K562 (cell line): ENCODE results near the gene RPL29. TPM values are rescaled to one million over a fixed set of nuclear protein-coding genes. Genes with fewer than 3 reads are reported as not detected.

Experiments used
- ATAC-seq: fragments of 200-7000 bp; cut with Tn5 transposase; 3 replicates; pipeline ENCODE4 v1.9.1; 2020; ENCODE audit warnings: moderate library complexity
- BruUV-seq: library from RNA; stranded (reverse); fragments of 400-500 nt; replicated peaks from 2 replicates; lab custom pipeline; 2021; lab: Mats Ljungman, UMichigan
- CTCF ChIA-PET: fragments of 300-600 bp; formaldehyde crosslinking; extraction: SDS; loops from one replicate; lab custom pipeline; 2021; ENCODE audit warnings: low intra/inter-chr PET ratio; lab: Yijun Ruan, JAX
- POLR2A ChIA-PET: fragments of 300-600, 350-650 bp; sonication (Branson Sonifier 250); formaldehyde crosslinking; extraction: SDS; loops from one replicate; lab custom pipeline; 2021; ENCODE audit warnings: antibody characterized with exemption, inconsistent platforms; lab: Yijun Ruan, JAX
- DNase-seq, 4 experiments: peaks; one replicate each; pipeline versions ENCODE4 v3.0.0 to v3.0.0-alpha.2; 2011 to 2018; ENCODE audit warnings: low spot score in 3 of 4, mixed read lengths in 3 of 4; ENCODE audit errors: extremely low read depth in 1 of 4
- FAIRE-seq: peaks from 2 replicates; lab custom pipeline; 2011; peaks lifted over from hg19 to GRCh38; lab: Jason Lieb, UNC
- H2AFZ ChIP-seq: 2 replicates; pipeline ENCODE4 v1.6.0; 2011; ENCODE audit warnings: low read depth, low read length, control low read depth, inconsistent platforms
- H3K27ac ChIP-seq: fragments of 200-600 bp; 3 replicates; pipeline ENCODE4 v1.8.0; 2011; ENCODE audit warnings: low read depth, mild to moderate bottlenecking, control low read depth, inconsistent platforms, low read length, moderate library complexity, mixed read lengths; ENCODE audit errors: extremely low read depth
- H3K27me3 ChIP-seq, 2 experiments: fragments of 300-600 bp in 1 of 2; 2 replicates in 1 of 2; 3 replicates in 1 of 2; pipeline versions ENCODE4 v1.6.0 to v1.8.0; 2011; ENCODE audit warnings: inconsistent platforms in 2 of 2, low read length in 2 of 2, mild to moderate bottlenecking in 1 of 2, mixed read lengths in 1 of 2, moderate library complexity in 1 of 2; ENCODE audit not compliant: control insufficient read depth in 2 of 2, insufficient read depth in 2 of 2
- H3K36me3 ChIP-seq: fragments of 300-600 bp; 3 replicates; pipeline ENCODE4 v1.8.0; 2011; ENCODE audit warnings: mild to moderate bottlenecking, low read length, inconsistent platforms; ENCODE audit not compliant: control insufficient read depth, insufficient read depth
- H3K4me1 ChIP-seq, 2 experiments: fragments of 200-600 bp in 1 of 2; replicated peaks in 1 of 2; 2 replicates in 1 of 2; 3 replicates in 1 of 2; pipeline versions ENCODE4 v1.5.1 to v1.8.0; 2011; ENCODE audit warnings: inconsistent platforms in 2 of 2, low read length in 2 of 2, mild to moderate bottlenecking in 1 of 2, mixed read lengths in 1 of 2, moderate library complexity in 1 of 2; ENCODE audit not compliant: control insufficient read depth in 2 of 2, insufficient read depth in 2 of 2
- H3K4me2 ChIP-seq: 2 replicates; pipeline ENCODE4 v1.6.1; 2011; ENCODE audit warnings: low read length, control low read depth, inconsistent platforms, mixed read lengths; ENCODE audit not compliant: insufficient read depth
- H3K4me3 ChIP-seq: fragments of 200-600 bp; sonication (generic), shearing (Covaris generic); 2 replicates; pipeline ENCODE4 v1.5.1; 2016; ENCODE audit warnings: control low read depth, inconsistent platforms
- H3K79me2 ChIP-seq: fragments of 200-600 bp; 3 replicates; pipeline ENCODE4 v1.8.0; 2011; ENCODE audit warnings: low read length, inconsistent platforms; ENCODE audit not compliant: control insufficient read depth, insufficient read depth
- H3K9ac ChIP-seq, 2 experiments: 2 replicates each; pipeline versions ENCODE4 v1.6.0 to v1.6.1; 2011; ENCODE audit warnings: low read depth in 2 of 2, low read length in 2 of 2, control low read depth in 1 of 2, inconsistent platforms in 1 of 2, mild to moderate bottlenecking in 1 of 2, mixed read lengths in 1 of 2; ENCODE audit not compliant: insufficient read depth in 1 of 2
- H3K9me1 ChIP-seq: one replicate; pipeline ENCODE4 v1.6.0; 2011; ENCODE audit warnings: inconsistent platforms, mild to moderate bottlenecking, low read length, moderate library complexity; ENCODE audit not compliant: control insufficient read depth, insufficient read depth
- H3K9me3 ChIP-seq: replicated peaks from 2 replicates; pipeline ENCODE4 v1.5.1; 2011; ENCODE audit warnings: low read depth, low read length, inconsistent platforms; ENCODE audit not compliant: control insufficient read depth, insufficient read depth
- H4K20me1 ChIP-seq: replicated peaks from 2 replicates; pipeline ENCODE4 v1.6.1; 2011; ENCODE audit warnings: low read length, inconsistent platforms, mixed read lengths; ENCODE audit not compliant: control insufficient read depth, insufficient read depth
- E2F8 ChIP-seq: fragments of 450-650 bp; IDR thresholded peaks from 2 replicates; pipeline ENCODE4 v1.7.1; 2018; ENCODE audit warnings: mild to moderate bottlenecking, low read depth; ENCODE audit not compliant: partially characterized antibody
- ETS2 ChIP-seq: IDR thresholded peaks from 2 replicates; pipeline ENCODE4 v1.6.1; 2016; ENCODE audit warnings: borderline replicate concordance, missing genetic modification characterization, mild to moderate bottlenecking, moderate library complexity, missing compliant biosample characterization; ENCODE audit not compliant: poor library complexity, severe bottlenecking
- KLF6 ChIP-seq: fragments of 250-450 bp; sonication (Bioruptor Pico); IDR thresholded peaks from 2 replicates; pipeline ENCODE4 v1.4.0; 2020; ENCODE audit warnings: mild to moderate bottlenecking, moderate library complexity, borderline replicate concordance
- MTA2 ChIP-seq: fragments of 450-650 bp; IDR thresholded peaks from 2 replicates; pipeline ENCODE4 v1.6.1; 2016; ENCODE audit warnings: low read depth
- SMARCA4 ChIP-seq: fragments of 450-650 bp; IDR thresholded peaks from 2 replicates; pipeline ENCODE4 v1.6.1; 2016
- UBTF ChIP-seq, 2 experiments: IDR thresholded peaks; 2 replicates each; pipeline ENCODE4 v1.6.1; 2012; ENCODE audit warnings: improper control_type of control experiment in 2 of 2, low read depth in 2 of 2, low read length in 2 of 2, borderline replicate concordance in 1 of 2
- ZFX ChIP-seq: sonication (generic); formaldehyde crosslinking; IDR thresholded peaks from 2 replicates; pipeline ENCODE4 v1.8.0; 2022; ENCODE audit warnings: mild to moderate bottlenecking, missing genetic modification reagents, moderate library complexity
- ZNF143 ChIP-seq: sonication (generic); formaldehyde crosslinking; IDR thresholded peaks from 2 replicates; pipeline ENCODE4 v1.9.0; 2022; ENCODE audit warnings: mild to moderate bottlenecking, missing genetic modification reagents
- ZNF764 ChIP-seq: fragments of 250-450 bp; sonication (Bioruptor Pico); IDR thresholded peaks from 2 replicates; pipeline ENCODE4 v1.4.0; 2020; ENCODE audit warnings: low read depth, mild to moderate bottlenecking, moderate library complexity
- WGBS: fragments of 100-300 bp; shearing (Covaris generic); methylation state at CpG from one replicate; pipeline ENCODE4 v1.1.6; 2016; ENCODE audit warnings: low coverage, mixed read lengths; ENCODE audit not compliant: insufficient coverage; ENCODE audit errors: missing lambda C conversion rate; 5-methylcytosine and 5-hydroxymethylcytosine counted together
- in situ Hi-C: fragments of 300-500 bp; cut with MboI; formaldehyde crosslinking; loops from 4 replicates; pipeline ENCODE4 v1.15.0; 2018; ENCODE audit warnings: inconsistent platforms, mixed read lengths
- intact Hi-C: fragments of 100-400 bp; cut with micrococcal nuclease; formaldehyde crosslinking; loops from 2 replicates; pipeline ENCODE4 v1.14.2; 2022
- polyA plus RNA-seq, 8 experiments: library from polyadenylated mRNA; depleted of rRNA in 4 of 8; stranded (reverse) in 5 of 8; unstranded in 3 of 8; fragments of >200 nt; fragmentation: Nextera tagmentation in 2 of 8; fragmentation: Illumina TruSeq in 1 of 8; extraction: Ambion mirVana in 2 of 8; extraction: Trizol in 1 of 8; gene quantifications; 2 replicates each; pipeline versions ENCODE4 v1.2.1 to v1.2.3, GENCODE V29; 2011 to 2014; ENCODE audit warnings: inconsistent platforms in 1 of 8, missing spikeins in 1 of 8
- total RNA-seq, 7 experiments: library from RNA; depleted of rRNA in 6 of 7; stranded (reverse); fragments of >200 nt in 6 of 7; fragmentation: Illumina TruSeq in 2 of 7; extraction: Trizol in 2 of 7; gene quantifications; 2 replicates each; pipeline versions ENCODE4 v1.2.1 to v1.2.3, GENCODE V29; 2011 to 2021; ENCODE audit warnings: low replicate concordance in 1 of 7

Gene RPL29
- total and polyA plus RNA-seq, 9 of the 15 experiments (the other 6 are each of a cell fraction or from before 2014, with no cell fraction given): 568 to 1,475 (median 1,104) TPM

- Histone ChIP-seq H3K4me1 (peaks cover 14 to 27% of the 10 kb centered on the region in 2 experiments), H3K9me3 (no peaks in the 10 kb centered on the region), H3K9me1 (no peaks in the 10 kb centered on the region), H4K20me1 (no peaks in the 10 kb centered on the region; the same call in 1 of the 2 replicates), H3K9ac (no peak overlapping the region), H3K79me2 (no peaks in the 10 kb centered on the region), H3K4me2 (no peak overlapping the region), H3K36me3 (no peaks in the 10 kb centered on the region), H3K4me3 (no peak overlapping the region), H3K27ac (no peak overlapping the region), H2AFZ (no peak overlapping the region), H3K27me3 (no peaks in the 10 kb centered on the region; a peak in 1 of 5 replicates)
- 57% methylated on average over 1 of the region's 10 CpGs for WGBS
- ATAC-seq: no peak
- no peak for DNase-seq
- ChIA-PET CTCF (no interaction called here), POLR2A (no interaction called here)
- no TSS peak for BruUV-seq
- TF ChIP-seq MTA2 (no peak), ZFX (CRISPR knock-in tag) (no peak), UBTF (IDR thresholded peaks at IDR 0.05; ENCODE audit: borderline replicate concordance in 1 of 2, low read depth in 2 of 2, low read length in 2 of 2) (no peak), ZNF764 (no peak), E2F8 (no peak), ZNF143 (CRISPR knock-in tag) (no peak), ETS2 (tag) (no peak), KLF6 (no peak), SMARCA4 (no peak)
- no peak for FAIRE-seq
- in situ Hi-C loops: no loop called here
- intact Hi-C loops: no loop called here
These were observed 36.2 kb upstream of the RPL29 start for GRCh38 chr3:52031896-52032295.
